Limb (tissue), 2 donors: Measurements from ENCODE around the gene ERG28.
A peak's percentile ranks its signal among the peaks of the same experiment; 100 is the strongest.
"Not testable (repeated sequence)": the region's sequence is repeated elsewhere in the genome, so short reads cannot be mapped to it uniquely, and the experiment has no call there.

ENCODE experiments used
- DNase-seq, 2 donors: peaks; one replicate each; pipeline ENCODE4 v3.0.0-alpha.2; 2016; ENCODE audit errors: extremely low spot score in 2 of 2

The ERG28 gene

GRCh38 chr14:75626396-75626795, 34.3 kb downstream of the ERG28 start:
- no peak for DNase-seq

GRCh38 chr14:75625034-75625433, 35.6 kb downstream of the ERG28 start:
- no peak for DNase-seq

GRCh38 chr14:75619548-75619947, 41.1 kb downstream of the ERG28 start:
- no peak for DNase-seq

- DNase-seq: no peak
Measured at GRCh38 chr14:75615200-75615599, 45.5 kb downstream of the ERG28 start.

GRCh38 chr14:75614179-75614578, 46.5 kb downstream of the ERG28 start:
- DNase-seq: no peak

- DNase-seq: no peak
Measured at GRCh38 chr14:75612157-75612556, 48.5 kb downstream of the ERG28 start.

- DNase-seq: no peak
Measured at GRCh38 chr14:75610834-75611233, 49.8 kb downstream of the ERG28 start.

DNA sequence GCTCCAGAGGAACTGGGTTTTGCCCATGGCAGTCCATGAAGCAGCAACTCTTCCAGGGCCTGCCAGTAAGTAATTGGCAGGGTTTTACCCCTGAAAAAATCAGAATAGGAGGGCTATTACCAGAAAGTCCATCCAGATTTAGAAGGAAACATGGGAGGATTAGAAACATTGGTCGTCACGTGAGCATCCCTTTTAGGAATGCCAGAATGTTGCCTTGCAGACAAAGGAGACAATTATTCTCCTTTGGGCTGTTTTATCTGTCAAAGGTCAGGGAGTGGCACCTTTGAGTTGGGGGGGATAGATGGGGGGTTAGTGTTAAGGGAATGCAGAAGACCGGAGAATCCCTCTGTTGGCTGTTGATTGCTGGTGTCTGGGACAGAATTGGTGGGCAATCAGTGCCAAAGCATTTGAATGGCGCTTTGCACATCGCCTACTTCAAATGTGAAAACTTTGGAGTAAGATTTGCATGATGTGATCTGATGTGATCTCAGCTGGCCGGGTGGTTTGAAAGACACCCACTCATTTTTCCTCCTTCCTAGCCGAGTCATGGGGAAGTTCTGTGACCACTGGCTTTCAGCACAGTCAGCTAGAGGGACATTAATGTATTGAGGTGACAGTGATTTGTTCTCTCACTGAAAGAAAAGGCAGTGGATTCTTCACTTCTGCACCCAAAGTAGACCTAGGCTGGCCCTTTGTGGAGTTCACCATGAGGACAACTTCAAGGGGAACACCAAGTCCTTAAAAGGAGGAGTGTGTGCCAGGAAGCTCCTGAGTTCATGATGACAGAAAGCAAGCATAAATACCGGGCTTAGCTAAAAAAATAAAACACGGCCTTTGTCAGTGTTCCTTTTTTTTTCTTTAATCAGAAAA, 50.8 kb downstream of the ERG28 start:
- DNase-seq: no peak

DNA sequence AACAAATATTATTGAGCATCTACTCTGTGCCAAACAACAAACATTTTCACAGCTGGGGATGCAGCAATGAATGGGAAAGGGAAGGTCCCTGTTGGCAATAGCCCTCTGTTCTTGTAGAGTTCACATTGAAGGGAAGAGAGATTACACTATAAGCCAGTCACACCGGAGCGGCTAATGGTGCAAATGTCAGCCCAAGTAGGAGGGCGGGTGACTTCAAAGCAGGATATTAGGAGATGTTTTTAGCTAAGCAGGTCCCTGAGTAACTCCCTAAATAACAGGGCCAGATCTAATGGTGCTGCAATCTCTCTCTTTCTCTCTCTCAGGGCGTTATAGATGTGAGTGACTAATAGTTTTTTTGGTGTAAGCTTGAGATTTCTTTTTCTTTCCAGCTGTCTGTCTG, 51.6 kb downstream of the ERG28 start:
- no peak for DNase-seq

DNA sequence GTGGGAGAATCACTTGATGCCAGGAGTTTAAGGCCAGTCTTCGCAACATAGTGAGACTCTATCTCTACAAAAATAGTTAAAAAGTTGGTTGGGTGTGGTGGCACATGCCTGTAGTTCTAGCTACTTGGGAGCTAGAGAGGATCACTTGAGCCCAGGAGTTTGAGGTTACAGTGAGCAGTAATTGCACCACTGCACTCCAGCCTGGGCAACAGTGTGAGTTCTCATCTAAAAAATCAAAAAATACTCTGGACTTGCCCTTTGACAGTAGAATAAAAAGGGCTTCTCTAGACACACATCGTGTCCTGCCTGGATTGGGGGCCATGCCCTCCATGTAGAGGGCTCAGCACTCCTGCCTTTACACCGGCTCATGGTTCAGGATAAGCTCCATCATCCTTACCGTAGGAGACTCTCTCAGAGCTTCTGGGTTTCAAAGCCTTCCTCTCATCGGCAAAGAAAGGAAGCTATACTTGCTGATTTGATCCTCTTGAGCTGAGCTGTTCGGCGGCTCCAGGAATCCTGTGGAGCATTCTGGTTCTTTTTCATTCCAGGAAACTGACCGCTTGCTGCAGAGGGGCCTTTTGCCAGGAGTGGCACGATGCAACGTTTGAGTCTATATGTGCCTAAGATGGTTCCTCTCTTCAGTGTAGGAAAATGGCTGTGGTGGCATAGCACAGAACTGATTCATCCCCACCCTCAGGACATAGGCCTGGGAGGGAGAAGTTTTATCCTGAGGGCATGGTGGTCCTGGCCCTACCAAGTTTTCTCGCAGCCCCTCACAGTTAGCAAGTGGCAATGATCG, 52.6 kb downstream of the ERG28 start:
- no peak for DNase-seq

- no peak for DNase-seq
Measured at GRCh38 chr14:75607044-75607443, 53.6 kb downstream of the ERG28 start.

- no peak for DNase-seq
Measured at GRCh38 chr14:75605916-75606315, 54.8 kb downstream of the ERG28 start.

DNA sequence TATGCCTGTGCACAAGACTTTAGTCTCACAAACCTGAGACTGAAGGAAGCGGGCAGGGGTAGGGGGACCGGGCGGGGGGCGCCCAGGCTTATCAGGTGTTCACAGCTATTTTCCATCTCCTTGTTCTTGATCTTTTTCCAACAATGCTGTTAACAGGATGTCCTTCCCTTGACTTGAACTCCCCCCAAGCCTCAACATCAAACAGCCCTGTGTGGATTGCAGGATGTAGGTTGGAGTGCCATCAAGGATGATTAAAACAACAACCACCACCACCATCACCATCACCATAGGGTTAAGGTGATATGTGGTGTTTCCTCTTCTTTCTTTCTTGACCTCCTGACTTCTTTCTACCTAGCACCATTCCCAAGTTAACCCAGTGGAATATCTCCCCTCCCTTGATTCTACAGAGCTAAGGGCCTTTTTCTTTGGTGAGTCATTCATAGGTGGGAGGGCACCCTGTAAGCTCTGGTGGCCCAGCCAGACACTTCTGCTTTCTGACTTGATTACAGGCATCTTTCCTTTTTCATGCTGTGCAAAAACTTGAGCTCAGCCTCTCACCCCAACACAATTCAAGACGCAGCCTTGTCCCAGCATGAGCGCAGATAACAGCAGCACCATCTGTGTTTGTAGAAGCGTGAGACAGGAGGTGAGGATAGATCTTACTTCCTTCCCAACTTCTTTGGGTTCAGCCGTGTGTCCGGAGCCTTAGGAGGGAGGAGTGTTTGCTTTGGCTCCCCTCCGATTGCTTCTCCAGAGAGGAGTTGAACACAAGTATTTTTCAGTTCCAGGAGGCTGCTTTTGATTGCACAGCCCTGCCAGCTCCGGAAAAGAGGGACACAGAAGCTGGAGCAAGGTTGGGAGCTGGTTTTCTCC, 55.5 kb downstream of the ERG28 start:
- DNase-seq: peak in 1 of 2 donors; percentile 37

- no peak for DNase-seq
Measured at GRCh38 chr14:75602503-75602902, 58.2 kb downstream of the ERG28 start.

DNA sequence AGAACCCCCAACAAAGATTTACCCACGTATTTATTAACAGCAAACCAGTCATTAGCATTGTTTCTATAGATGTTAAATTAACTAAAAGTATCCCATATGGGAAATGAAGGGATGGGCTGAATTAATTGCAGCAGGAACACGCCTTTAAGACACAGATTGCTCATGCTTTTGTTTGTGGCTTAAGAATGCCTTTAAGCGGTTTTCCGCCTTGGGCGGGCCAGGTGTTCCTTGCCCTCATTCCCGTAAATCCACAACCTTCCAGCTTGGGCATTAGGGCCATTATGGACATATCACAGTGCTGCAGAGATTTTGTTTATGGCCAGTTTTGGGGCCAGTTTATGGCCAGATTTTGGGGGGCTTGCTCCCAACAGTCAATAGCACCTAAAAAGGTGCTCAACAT, 59.6 kb downstream of the ERG28 start:
- not testable (repeated sequence) for DNase-seq

DNA sequence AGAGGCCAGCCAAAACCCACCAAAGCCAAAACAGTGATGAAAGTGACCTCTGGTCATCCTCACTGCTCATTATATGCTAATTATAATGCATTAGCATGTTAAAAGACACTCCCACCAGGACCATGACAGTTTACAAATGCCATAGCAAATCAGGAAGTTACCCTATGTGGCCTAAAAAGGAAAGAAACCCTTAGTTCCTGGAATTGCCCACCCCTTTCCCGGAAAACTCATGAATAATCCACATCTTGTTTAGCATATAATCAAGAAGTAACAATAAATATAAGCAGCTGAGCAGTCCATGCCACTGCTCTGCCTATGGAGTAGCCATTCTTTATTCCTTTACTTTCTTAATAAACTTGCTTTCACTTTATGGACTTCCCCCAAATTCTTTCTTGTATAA, 60.6 kb downstream of the ERG28 start:
- DNase-seq: not testable (repeated sequence)
